GM06990 (cell line): ENCODE data around the gene TRIM17.

Experiments used
- DNase-seq: peaks from one replicate; pipeline ENCODE4 v3.0.0-alpha.2; 2011; ENCODE audit not compliant: insufficient read length; ENCODE audit errors: extremely low read depth
- H3K27me3 ChIP-seq: replicated peaks from 2 replicates; pipeline ENCODE4 v1.6.0; 2011; ENCODE audit warnings: low read length; ENCODE audit not compliant: control insufficient read depth, insufficient read depth
- H3K36me3 ChIP-seq: 2 replicates; pipeline ENCODE4 v1.5.1; 2011; ENCODE audit warnings: low read length; ENCODE audit not compliant: control insufficient read depth, insufficient read depth
- H3K4me3 ChIP-seq: replicated peaks from 2 replicates; pipeline ENCODE4 v1.5.1; 2011; ENCODE audit warnings: low read depth, mild to moderate bottlenecking, control low read depth, low read length
- CTCF ChIP-seq: IDR thresholded peaks from 2 replicates; pipeline ENCODE4 v1.5.1; 2011; ENCODE audit warnings: low read length, control low read depth, mild to moderate bottlenecking, inconsistent platforms; ENCODE audit not compliant: insufficient read depth, poor library complexity, severe bottlenecking

TRIM17 gene

GRCh38 chr1:228394571-228395394, 21.9 kb downstream of the TRIM17 start:
- no peak for TF ChIP-seq CTCF
- DNase-seq, result no peak
- H3K27me3 ChIP-seq, result no peaks in the 10 kb centered on the region
- H3K36me3 ChIP-seq, result peaks cover 28% of the 10 kb centered on the region
- H3K4me3 ChIP-seq, result no peak overlapping the region

DNA sequence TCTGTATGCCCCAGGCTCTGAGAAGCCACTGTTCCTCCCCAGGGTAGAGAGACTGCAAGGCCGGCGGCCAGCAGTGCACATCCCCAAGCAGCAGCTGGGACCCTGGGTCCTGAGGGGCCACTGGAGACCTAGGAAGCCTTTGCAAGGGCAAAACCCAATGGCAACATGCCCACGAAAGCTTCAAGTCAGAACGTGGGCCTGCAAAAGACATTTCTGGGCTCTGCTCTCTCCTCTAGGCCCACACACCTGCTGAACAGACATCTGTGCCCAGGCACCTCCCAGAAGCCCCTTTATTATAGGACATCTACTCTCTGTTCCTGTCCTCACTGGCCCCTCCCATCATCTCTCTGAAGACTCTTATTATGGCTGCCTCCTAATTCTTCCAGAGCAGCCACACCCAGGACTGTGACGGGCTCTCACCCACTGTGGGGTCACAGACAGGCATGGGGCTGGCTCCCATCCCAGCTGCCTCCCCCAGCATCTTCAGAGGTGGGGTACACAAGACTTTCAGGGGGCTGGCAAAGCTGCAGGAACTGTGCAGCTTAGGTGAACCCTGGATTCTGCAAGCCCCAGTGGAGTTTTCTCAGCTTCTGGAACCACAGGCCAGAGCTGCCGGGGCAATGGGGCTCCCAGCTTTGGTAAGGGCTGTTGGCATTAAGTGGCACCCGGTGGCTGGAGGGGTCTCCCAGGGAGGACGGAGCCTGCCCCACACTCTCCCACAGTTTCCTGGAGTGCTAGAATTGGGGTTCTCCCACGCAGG, 22.7 kb downstream of the TRIM17 start:
- Histone ChIP-seq H3K27me3 (no peaks in the 10 kb centered on the region), H3K36me3 (peaks cover 23% of the 10 kb centered on the region), H3K4me3 (no peak overlapping the region)
- TF ChIP-seq CTCF, result no peak
- DNase-seq, result no peak

DNA sequence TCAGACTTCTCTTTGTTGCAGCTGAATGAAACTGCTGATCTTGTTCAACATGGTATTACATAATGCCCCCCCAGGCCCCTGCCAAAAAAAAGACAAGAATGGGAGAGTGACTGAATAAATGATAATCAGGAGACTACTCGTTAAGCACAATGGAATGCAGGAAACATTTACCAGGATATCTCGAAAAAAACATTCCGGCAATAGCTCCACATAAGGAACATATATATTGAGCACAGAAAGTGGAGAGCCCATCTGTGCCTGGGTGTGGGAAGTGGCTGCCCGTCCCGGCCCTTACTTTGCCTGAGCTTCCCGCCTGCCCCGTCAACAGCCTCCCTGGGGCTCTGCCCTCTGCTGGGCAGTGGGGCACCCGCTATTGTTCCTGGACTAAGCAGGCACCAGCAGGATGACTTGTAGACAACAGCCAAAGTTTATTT, 23.4 kb downstream of the TRIM17 start:
- Histone ChIP-seq H3K4me3 (no peak overlapping the region), H3K27me3 (no peaks in the 10 kb centered on the region), H3K36me3 (peaks cover 21% of the 10 kb centered on the region)
- TF ChIP-seq CTCF, result peak; percentile 40
- no peak for DNase-seq

GRCh38 chr1:228392111-228392936, 24.3 kb downstream of the TRIM17 start:
- no peak for DNase-seq
- Histone ChIP-seq H3K36me3 (peaks cover 16% of the 10 kb centered on the region), H3K27me3 (no peaks in the 10 kb centered on the region), H3K4me3 (no peak overlapping the region)
- no peak for TF ChIP-seq CTCF

DNA sequence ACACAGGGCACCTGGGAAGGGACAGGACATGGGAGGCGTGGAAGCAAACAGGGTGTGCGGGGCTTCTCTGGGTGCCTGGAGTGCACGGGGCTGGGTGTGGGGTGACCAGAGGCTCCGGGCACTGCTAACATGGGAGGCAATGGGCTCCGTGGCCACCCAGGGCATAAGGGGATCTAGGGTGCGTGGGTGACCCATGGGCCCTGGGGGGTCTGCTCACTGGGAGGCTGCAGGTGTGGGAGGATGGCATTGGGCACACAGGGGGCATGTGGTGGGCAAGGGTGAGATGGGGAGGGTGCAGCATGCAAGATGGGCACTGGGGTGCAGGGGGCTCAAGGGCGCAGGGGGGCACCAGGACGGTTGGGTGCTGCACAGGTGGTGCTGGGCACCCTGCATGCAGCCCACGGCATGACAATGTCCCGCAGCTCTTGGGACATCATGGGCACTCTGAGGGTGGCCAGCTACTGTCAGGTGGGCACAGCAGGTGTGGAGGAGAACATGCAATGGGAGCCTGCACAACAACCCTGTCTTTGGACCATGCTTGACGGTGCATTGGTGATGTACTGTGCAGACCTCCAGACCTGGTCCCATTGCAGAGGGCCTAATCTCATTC, 25.1 kb downstream of the TRIM17 start:
- H3K36me3 ChIP-seq, result peaks cover 13% of the 10 kb centered on the region
- no peaks in the 10 kb centered on the region for H3K27me3 ChIP-seq
- no peak for TF ChIP-seq CTCF
- H3K4me3 ChIP-seq, result no peak overlapping the region
- DNase-seq, result no peak
